Frontal cortex (tissue), 4 donors: ENCODE results near the gene ANKRD10. TPM values are rescaled to one million over a fixed set of nuclear protein-coding genes. Genes with fewer than 3 reads are reported as not detected.

ENCODE experiments used
- DNase-seq, 2 donors: peaks; one replicate each; pipeline ENCODE4 v3.0.0; 2012; ENCODE audit warnings: low spot score in 2 of 2
- FAIRE-seq: peaks from 2 replicates; lab custom pipeline; 2012; peaks lifted over from hg19 to GRCh38; lab: Jason Lieb, UNC
- total RNA-seq: library from RNA; depleted of rRNA; stranded (reverse); fragments of >200 nt; gene quantifications from one replicate; pipeline ENCODE4 v1.2.3, GENCODE V29; 2014
- donor health status: control.
- donor health status: control.
- donor health status: control.

ANKRD10 gene
- total RNA-seq, 1 donor from 2014 or later: 118 TPM

DNA sequence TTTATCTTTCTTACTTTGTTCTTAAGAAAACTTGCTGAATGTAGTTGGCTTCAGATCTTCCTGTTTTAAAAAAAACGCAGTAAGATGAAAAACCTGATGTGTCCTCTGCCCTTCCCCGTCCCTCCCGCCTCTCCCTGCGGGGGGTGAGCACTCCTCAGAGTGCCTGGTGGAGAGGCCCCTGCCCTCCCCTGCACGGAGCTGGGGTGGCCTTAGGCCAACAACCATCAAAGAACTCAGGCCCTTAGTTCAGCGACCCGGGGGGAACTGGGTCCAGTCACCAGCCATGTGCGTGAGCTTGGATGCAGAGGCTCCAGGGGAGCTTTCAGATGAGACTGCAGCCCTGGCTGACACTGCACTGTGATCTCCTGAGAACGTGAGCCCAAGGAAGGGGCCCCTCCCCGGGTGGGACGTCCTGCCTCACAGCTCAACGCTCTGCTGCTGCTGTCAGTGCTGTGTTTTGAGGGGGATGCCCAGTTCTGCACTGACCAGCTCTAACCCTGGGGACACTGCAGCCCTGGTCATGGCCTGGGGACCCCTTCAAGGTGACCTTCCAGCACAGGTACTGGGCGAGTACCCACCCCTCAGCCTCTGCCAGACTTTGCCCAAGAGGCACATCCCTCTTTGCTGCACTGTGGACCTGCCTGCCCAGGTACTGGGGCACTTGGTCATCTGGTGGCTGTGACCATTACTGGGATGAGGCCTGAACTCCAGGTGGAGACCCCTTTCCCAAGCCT lies 42.7 kb downstream of the ANKRD10 start:
- FAIRE-seq: no peak
- DNase-seq: no peak

DNA sequence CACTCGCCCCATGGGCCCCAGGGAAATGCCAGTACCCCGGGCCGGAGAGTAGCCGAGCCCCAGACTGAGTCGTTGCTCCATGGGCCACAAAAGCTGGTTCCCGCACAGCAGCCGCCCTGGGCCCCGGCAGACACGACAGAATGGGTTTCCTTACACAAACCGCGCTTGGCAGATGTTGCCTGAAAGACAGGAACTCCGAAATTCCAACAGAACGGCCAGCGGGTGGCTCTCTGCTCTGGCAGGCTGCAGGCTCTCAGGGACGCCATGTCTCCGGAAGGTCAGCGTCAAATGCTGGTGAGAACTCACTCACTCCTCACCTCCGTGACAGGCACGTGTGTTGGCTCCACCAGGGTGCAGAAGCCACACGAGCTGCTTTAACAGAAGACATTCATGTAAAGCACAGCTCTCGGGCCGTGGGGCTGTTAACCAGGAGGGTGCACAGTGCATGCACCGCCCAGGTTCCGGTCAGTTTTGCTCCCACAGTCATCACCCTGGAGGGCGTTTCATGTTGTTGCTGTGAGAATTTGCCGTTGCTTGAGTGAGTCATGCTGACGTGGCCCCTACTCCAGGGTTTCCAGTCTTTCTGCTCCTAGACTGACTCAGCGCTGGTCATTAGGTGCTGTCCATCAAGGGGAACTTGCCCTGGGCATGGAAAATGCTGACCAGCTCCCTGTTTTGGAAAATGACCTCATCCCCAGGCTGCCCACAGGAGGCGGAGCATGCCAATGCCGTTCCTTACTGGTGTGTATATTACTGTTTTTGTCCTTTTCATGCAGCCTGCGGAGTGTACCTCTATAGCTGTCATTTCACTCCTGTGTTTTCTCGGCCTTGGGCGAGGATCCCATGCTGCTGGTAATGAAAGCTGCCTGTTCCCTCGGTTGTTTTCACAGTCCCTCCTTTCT lies 44.8 kb downstream of the ANKRD10 start:
- DNase-seq (peak in 1 of 2 donors; percentile 68), FAIRE-seq (no peak)

DNA sequence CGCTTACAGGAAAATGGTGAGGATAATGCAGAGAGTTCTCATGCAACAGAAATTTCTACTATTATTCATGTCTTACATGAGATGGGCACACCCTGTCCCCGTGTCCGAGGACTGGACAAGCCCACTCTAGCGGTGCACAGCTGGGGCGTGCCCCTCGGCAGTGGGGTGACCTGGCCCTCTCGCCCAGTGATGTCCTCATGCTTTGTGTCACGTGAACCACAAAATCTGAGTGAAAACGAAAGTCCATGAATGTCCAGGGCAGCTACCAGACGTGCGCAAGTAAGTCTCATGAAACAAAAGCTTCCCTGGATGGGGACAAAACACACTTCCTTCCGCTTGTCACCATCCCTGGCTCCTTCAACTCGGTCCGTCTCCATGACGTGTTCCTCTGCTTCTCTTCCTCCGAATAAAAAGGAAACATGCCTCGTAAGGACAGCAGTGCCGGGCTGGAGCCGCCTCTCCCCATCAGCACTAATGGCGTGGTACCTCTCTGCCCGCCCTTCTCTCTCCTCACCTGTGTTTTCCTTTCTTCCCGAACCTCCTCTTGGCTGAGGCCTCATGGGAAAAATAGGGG lies 45.6 kb downstream of the ANKRD10 start:
- no peak for FAIRE-seq

DNA sequence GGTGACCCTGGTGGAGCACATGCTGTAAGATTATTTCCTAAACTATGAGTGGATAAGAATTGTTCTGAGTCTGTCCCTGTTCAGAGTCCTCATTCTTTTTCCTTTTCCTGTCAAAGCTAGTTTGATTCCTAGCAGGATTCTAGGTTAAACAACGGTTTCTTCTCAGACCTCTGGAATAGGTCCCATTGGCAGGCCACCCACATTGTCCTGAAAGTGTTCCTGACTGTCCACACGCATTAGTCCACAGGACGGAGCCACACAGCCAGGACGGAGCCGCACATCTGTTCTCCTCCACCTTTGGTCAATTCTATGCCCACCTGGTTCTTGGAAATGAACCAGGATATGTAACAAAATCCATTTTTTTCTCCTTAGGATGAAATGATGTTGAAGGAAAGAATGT lies 46.1 kb downstream of the ANKRD10 start:
- DNase-seq (no peak), FAIRE-seq (no peak)

More for the DNA sequence above, 45.6 kb downstream of the ANKRD10 start:
- DNase-seq: no peak

DNA sequence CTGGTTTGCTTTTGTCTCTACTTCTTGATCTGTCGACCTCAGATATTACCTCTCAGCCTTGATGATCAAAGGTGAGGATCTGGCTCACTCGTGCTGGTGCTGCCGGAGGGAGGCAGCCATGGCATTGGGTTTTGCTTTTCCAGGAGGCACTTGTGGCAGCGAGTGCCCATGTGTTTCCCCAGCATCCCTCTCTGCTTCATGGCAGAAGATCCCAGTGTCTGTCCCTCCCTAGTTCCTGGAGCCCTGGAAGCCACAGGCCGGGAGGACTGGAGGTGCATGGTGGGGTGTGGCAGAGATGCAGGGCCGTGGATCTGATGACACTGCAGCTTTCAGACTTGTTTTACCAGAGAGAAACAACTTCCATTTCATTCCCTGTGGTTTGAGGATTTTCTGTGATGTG lies 47.5 kb downstream of the ANKRD10 start:
- DNase-seq (no peak), FAIRE-seq (no peak)

DNA sequence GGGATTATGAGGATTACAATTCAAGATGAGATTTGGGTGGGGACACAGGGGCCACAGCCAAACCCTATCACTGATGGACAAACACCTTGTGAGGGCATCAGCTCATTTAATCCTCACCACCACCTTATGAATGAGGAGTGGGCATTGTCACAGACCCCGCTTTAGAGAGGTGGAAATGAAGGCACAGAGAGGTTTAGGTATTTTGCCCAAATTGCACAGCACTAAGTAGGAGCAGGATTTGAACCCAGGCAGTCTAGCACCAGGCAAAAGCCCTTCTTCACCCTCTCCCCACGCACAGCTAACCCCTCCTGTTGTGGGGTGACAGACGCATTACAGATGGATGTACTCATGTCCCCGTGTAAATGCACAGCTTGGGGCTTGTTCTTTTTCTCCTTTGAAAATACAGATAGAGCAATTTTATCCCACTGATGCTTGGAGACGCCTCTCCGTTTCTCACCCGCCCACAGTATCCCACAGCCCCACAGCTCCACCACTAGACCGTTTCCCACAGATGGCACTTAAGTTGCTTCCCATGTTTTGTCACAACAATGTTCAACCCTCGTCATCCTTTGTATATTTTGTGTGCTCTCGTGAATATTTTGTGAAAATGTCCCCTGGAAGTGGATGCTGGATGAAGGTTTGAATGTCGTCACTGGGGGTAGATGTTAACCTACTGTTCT lies 48.2 kb downstream of the ANKRD10 start:
- DNase-seq (no peak), FAIRE-seq (no peak)

DNA sequence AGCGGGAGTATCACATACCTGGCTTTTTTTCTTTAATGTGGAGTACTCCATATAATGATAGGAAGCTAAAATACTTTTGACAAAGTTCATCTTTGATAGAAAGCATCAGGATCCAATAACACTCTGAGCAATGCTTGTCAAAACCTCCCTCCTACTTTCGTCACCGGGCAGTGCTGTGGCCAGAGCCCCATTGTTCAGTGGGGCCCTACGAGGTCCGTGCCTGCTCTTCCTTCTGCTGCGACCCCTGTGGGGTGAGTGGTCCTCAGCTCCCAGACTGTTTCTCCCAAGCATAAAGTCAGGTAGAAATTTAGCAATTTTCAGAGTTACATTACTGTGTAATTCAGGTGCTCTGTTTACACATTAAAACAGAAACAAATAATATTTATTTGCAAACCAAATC lies 51.2 kb downstream of the ANKRD10 start:
- no peak for DNase-seq
- no peak for FAIRE-seq

DNA sequence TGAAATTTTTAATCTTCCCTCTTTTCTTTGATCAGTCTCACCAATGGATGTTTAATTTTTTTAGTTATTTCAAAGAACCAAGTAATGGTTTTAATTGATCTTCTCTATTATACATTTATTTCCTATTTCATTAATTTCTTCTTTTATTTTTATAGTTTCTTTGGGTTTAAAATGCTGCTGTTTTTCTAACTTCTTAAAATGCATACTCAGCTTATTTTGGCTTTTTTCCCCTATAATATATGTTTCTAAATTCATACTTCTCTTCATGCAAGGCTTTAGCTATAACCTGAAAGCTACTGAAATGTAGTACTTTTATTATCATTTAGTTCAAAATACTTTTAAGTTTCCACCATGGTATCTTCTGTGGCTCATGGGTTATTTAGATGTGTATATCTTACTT lies 53.9 kb downstream of the ANKRD10 start:
- DNase-seq: no peak
- no peak for FAIRE-seq

DNA sequence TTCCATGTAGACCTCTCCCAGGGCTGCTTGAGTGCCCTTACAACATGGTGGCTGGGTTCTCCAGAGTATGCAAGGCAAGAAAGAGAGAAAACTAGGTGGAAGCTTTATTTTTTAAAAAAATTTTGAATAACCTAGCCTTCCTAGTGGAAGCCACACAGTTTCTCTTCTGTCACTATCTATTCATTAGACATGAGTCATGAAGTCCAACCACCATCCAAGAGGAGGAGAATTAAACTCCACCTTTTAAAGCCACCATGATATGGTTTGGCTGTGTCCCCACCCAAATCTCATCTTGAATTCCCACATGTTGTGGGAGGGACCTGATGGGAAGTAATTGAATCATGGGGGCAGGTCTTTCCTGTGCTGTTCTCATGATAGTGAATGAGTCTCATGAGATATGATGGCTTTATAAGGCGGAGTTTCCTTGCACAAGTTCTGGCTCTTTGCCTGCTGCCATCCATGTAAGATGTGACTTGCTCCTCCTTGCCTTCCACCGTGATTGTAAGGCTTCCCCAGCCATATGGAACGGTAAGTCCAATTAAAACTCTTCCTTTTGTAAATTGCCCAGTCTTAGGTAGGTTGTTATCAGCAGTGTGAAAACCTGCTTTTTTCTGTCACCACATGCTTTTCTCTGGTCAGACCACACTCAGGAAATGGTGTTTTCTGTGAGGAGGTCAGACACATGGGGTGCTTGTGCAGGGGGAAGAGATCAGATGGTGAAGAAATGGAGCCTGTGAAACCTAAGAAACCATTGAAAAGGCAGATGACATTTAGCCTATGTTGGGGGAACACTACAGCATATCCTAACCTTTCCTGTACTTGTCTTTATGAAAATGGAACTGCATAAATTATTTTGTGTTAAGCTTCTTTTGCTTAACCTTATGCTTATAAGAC lies 57.7 kb downstream of the ANKRD10 start:
- FAIRE-seq: no peak

DNA sequence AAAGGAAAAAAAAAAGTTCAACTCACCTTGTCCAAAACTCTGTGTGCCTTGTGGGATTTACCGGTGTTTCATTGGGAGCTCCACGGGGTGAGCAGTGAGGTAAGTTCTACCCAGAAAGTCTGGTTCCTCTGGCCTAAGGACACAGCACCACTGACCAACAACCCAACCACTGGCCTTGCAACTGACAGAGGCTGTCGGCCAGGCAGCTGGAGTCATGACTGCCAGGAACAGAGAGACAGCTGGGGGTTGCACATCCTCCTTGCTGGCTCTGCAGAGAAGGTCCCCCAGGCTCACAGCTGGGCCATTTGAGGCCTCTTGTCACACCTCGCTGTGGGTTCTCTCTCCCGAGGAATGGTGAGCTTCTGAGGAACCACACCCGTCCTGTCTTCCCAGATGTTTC lies 59.5 kb downstream of the ANKRD10 start:
- no peak for DNase-seq
- FAIRE-seq: no peak

More for the DNA sequence above, 57.7 kb downstream of the ANKRD10 start:
- DNase-seq: no peak

DNA sequence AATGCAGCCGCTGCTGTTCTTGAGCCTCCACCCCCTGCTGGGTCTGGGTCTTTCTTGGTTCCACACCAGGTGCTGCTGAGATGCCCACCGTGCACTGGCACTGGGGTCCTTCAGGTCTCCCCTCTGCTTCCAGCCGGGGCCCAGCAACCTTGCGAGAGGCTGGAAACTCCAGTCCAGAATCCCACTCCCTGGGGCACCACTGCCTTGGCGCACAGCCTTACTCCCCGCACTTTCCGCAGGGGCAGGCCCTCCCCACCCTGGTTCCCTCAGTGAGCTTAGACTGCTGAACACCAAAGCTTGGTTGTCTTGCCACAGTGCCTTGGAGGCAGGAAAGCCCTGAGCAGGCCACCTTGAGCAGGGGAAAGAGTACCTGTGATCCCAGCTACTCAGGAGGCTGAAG lies 60.0 kb downstream of the ANKRD10 start:
- no peak for FAIRE-seq
- no peak for DNase-seq

DNA sequence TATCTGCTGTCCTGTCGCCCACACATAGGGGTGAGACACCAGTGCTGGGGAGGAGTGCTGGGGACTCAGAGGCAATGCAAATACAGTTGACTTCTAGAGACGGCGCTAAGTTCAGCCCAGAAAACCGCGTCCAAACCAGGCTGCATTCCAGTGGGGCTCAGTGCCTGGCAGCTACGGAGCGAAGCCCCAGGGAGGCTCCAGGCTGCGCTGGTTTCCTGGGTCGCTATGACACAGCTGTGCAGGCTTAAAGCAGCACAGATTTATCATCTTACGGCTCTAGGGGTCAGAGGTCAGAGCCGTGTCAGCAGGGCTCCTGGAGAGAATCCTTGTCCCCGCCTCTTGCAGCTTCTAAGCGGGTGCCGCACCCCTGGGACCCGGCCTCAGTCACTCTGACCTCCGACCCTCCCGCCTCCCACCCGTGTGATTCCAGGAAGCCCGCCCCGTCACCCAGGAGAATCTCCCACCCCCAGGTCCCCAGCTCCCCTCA lies 61.6 kb downstream of the ANKRD10 start:
- FAIRE-seq: no peak
- no peak for DNase-seq

DNA sequence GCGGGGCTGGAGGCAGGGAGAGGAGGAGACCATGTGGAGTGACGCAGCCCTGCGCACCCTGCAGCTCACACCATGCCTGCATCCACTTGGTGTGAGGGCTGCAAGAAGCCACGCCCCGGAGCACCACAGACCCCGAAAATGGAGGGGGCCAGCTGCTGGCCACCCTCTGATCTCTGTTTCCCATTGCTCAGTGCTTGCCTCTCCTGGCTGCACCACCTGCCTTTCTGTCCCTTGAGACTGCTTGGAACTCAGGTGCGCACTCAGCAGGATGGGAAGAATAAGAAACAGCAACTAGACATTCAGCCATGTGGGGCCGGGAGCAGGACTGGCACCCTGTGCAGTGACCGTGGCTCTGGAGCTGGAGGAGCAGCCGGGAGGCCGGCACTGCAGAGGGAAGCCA lies 64.0 kb downstream of the ANKRD10 start:
- no peak for DNase-seq
- no peak for FAIRE-seq

DNA sequence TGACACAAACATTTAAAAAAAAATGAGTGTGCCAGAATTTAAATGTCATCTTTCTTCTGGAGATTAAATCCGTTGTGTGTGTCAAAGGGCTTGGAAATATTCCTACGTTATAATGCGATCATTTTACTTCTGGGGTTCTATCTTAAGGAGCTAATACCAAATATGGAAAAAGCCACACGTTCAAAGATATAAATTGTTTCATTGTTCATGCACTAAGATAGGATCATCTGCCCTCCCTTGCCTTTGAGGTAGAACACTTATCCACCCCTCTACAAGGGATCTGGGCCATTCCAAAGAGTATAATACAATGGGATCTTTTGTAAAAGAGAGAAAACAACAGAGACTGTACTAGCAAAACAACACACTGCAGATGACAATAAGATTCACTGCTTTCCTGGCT lies 64.9 kb downstream of the ANKRD10 start:
- no peak for DNase-seq
- no peak for FAIRE-seq

DNA sequence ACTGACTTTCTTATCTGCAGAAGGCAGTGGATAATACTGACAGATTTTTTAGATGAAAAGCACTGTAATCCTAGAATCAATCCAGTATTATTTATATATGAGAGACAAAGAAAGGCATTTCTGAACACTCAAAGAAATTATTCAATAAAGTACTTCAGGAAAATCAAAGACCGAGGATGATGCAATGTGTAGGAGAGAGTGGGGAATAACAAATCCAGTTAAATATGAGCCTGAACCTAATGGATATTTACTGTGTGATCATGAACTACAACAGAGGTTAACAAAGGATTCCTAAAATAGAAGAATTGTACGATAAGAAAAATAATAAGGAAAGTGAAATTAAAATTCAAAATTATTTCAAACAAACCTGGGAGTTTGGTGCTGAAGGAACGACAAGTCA lies 69.3 kb downstream of the ANKRD10 start:
- no peak for DNase-seq
- FAIRE-seq: no peak

DNA sequence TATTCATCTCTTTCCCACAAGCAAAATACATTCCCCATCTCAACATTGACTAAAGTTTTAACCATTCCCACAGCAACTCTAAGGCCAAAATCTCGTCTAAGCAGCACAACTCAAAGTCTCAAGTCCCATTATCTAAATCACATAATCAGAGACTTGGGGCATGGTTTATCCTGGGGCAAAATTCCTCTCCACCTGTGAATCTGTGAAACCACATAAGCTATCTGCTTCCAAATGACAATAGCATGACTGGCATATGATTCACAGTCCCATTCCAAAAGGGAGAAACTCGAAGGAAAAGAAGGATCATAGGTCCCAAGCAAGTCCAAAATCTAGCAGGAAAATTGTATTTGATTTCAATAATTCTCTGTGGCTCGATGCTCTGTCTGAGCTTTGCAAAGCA lies 73.0 kb downstream of the ANKRD10 start:
- FAIRE-seq (no peak), DNase-seq (no peak)

DNA sequence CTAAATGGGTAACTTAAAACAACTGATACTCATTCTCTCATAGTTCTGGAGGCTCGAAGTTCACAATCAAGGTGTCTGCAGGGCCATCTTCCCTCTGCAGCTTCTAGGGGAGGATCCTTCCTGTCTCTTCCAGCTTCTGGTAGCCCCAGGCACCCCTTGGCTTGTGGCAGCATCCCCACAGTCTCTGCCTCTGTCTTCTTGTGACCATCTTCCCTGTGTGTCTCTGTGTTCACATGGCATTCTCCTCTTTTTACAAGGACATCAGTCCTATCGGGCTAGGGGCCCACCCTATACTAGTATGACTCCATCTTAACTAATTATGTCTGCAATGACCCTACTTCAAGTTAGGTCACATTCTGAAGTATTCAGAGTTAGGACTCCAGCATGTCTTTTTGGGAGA lies 73.5 kb downstream of the ANKRD10 start:
- DNase-seq (no peak), FAIRE-seq (no peak)

DNA sequence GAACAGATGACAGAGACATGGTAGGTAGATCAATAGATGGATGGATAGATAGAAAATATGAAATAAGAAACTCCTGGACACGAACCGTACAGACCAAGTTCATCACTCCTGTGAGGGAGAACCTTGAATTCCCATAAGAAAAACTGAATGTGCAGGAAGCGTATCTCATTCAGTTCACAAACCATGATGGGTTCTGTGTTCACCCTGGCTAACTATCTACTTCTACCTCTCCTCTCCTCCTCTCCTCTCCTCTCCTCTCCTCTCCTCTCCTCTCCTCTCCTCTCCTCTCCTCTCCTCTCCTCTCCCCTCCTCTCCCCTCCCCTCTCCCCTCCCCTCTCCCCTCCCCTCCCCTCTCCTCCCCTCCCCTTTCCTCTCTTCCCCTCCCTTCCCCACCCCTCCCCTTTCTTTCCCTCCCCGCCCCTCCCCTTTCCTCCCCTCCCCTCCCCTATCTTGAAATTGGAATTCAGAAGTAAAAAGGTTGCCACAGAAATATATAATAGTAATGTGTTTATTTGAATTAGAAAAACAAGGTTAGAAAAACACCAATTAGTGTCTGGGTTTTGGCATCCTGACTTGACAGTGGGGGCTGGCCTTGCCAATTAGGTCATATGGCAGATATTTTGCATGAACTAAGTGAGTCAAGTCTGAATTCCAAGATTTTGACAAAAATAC lies 75.9 kb downstream of the ANKRD10 start:
- DNase-seq: no peak
- no peak for FAIRE-seq

DNA sequence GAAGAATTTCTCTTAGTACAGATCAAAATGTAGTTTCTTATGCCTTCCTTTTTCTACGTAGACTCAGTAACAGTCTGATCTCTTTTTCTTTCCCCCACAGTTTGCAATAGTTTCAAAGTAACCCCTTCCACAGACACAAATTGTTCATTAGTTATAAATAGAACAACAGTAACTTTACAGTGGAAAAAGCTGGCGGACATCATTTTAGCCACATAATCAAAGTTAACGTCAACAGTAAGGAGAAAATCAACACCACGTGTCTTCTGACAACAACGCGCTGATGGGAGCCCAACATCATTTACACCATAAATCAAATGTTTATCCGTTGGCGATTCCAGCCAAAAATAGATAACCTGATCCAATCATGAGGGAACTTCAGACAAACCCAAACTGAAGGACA lies 76.8 kb downstream of the ANKRD10 start:
- FAIRE-seq: no peak
- no peak for DNase-seq
